ENCODE measurements around the gene IMMP2L.
A peak's percentile ranks its signal among the peaks of the same experiment; 100 is the strongest.

IMMP2L gene

DNA sequence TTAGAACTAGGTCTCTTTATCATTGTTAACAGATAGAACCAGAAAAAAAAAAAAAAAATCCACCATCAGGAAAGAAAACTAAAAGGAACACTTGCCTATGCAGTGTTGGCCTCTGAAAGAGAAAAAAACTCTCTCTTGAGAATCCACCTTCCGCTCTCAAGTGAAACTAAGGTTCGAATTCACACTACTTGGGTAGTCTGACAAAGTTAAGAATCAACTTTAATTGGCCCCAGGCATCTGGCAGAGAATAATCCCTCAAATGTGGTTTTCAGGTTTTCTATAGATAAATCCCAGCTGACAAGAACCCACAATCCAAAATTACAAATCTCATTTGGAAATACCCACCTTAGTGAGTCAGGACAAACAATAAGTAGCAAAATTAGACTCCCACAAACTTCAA is 671.1 kb downstream of the IMMP2L start:
- DNase-seq, result no peak

DNA sequence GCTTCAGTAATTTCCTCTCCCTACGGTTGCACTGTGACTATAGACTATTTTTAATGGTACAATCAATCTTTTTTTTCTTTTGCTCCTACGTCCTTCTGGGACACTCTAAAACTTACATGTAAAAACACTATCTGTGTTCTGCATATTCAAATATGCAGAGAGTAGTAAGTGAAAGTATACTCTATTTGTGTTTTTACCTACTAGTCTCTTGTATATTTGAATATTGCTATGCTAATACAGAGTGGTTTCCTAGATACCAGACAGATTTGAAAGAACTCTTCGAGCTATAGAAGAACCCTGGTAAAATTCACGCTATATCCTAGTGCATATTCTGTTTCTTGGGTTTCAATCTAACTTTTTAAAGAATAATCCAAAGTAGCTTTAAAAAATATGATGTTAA is 672.2 kb downstream of the IMMP2L start:
- DNase-seq, result no peak

DNA sequence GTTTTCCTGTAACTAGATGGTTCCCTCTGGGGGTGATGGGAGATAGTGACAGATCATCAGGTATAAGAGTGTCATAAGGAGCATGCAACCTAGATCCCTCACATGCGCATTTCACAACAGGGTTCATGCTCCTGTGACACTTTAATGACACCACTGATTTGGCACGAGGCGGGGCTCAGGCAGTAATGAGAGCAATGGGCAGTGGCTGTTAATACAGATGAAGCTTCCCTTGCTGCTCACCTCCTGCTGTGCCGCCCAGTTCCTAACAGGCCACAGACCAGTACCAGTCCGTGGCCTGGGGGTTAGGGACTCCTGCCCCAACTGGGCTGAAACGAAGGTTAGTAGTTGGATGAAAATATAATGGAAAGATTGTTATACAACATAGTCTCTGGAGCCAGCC is 673.0 kb downstream of the IMMP2L start:
- DNase-seq, result no peak

DNA sequence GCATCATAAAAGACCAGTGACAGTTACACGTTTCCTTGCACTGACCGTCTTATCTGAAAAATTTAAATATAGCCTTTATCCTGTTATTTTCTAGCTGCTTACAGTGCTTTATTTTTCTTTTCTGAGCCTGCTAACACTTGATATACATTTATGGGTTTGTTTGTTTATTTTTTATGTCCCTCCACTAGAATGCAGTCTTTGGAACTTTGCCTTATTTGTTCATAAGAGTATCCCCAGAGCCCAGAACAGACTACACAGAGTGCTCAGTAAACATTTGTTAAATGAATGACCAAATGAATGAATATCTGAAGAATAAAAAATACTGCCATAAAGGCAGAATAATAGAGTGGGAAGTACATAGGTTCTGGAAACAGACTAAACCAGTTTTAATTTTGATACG is 673.7 kb downstream of the IMMP2L start:
- no peak for DNase-seq

DNA sequence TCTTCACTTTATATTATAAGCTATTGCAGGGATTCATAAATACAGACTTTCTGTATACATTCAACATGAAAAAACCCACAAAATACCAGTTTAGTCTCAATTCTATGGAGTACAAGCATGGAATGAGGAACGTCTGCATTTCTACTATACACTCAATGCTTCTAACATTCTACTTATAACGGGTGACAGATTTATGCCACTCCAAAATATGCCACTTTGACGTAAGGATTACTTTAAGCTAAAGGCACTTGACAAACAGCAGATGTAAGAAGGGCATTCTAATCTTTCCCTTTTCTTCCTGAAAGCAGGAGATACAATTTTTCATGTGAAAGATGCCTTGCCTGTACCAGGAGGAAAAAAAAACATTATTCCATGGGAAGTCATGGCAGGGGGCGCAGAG is 676.8 kb downstream of the IMMP2L start:
- no peak for DNase-seq

DNA sequence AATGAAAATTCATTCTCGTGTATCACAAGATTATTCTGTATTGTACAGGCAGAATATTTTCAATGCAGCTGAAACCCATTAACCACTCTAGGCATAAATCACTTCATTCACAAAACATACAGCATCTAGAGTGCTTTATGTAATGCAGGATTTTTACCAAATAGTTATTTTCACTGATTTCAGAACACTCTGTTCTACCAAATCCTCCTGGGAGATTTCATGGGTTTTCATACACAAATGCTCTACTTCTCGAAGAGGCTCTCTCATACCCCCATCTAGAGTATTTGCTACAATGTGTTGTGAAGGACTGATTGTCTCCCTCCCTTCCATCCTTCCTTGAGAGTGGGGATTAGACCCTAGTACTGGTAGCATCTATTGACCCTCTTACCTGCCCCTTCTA is 680.6 kb downstream of the IMMP2L start:
- no peak for DNase-seq

DNA sequence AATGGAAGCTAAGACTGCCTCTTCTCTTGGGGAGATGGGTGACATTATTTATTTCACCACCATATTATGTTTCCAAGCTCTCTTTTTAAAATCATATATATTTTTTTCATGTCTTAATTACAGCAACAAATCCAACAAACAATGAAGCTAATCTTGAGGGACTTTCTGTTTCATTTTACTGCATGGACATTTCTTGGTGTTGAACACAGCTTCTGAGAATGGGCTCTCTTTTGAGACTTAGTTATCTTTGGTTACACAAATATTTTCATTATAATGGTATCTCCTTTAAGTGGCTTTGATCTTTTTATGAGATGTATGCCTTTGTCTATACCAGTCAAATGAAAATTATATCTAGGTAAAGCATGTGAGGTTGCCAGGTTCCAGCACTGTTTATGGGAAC is 681.3 kb downstream of the IMMP2L start:
- no peak for DNase-seq

DNA sequence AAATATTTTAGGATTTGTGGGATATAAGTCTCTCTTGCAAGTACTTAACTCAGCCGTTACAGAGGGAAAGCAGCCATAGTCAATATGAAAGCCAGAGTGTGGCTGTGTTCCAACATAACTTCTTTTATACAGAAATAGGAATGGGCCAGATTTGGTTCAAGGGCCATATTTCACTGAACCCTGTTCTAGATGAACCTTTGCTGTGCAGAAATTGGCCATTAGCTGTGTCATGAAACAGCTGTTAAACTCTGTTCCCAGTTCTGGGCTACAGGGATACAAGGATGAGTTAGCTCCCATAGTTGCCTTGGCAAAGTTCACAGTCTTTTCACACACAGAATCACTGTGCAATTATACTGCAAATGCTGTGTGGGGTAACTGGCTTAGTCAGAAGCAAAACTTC is 685.3 kb downstream of the IMMP2L start:
- DNase-seq, result no peak

DNA sequence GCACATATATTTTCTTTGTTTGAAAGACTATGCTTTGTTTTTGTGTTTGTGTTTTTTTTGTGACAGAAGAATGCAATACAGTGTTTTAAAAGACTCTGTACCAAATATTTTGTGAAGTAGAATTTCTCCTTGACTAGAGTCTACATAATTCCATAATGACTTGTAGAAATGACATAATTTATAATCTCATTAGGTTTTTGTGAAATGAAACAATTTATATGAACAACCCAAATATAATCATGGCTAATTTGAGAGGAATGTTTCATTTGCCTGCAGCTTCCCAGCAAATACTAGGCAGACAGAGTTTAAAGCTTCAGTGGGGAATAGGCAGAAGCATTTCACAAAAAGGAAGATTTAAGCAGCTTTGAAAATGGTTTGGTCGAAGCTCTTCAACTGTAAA is 686.9 kb downstream of the IMMP2L start:
- no peak for DNase-seq

DNA sequence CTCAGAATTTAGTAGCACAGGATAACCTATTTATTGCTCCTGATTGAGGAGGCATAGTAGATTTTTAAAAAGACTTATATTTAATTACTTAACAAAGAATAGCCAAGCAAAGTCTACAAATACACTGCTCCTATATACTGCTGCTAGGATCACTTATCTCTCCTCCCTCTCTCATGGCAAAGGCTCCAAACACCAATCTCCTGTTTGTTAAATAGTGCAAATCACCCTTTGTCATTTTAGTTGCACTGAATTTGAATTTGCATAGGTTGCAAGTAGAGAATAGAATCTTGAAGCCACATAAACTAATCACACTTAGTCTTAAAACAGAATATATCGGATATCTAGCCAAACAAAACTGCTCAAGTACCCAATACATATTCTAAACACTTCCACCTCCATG is 690.4 kb downstream of the IMMP2L start:
- DNase-seq, result no peak

DNA sequence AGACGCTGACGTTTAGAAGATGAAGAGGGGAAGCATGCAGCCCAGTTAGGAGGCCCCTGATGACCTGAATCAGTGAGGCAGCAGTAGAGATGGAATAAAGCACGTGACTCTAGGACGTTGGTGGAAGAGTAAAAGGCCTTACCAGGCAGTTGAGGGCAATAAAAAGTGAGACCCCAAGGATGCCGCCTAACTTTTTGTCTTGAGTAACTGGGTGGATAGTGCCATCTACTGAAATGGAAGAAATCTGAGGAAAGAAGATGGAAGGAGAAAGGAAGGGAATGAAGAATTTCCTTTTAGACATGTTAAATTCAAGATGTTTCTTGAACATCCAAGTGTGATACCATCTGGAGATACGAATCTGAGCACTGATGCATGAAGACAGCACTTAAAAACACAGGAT is 691.4 kb downstream of the IMMP2L start:
- DNase-seq, result no peak

DNA sequence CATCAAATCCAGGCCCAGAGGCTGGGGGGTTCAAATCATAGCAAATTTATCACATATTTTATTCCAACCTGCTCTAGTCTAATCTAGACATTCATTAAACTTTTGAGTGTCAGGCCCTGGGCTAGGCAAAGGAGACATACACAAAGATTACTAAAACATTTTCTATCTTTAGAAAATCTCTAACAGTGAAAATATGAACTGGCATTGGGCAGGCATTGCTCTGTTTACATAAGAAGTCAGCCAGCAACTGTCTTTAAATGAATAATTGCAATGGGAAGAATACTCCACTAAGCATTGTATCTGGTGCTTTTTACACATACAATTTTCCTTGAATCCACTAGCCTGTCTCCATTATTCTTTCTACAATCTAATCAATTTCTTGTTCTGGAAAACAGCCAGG is 693.8 kb downstream of the IMMP2L start:
- DNase-seq, result no peak

DNA sequence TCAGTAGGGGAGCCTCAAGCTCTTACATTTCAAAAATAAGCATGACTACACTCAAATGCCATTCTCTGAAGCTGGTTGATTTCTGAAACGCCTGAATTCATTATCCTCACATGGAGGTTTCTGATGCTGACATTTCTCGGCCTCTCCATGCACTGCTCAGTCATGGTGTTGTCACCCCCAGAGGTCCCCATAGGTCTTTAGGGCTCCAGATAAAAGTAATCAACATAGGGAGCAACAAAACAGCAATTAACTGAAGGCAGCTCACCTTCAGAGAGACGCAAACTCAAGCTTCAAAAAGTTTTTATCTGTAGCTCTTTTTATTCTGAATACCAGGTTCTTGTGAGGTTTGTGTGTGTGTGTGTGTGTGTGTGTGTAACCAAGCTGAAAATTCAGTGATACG is 694.5 kb downstream of the IMMP2L start:
- DNase-seq, result peak in 2 of 6 experiments; percentile 3 to 34

DNA sequence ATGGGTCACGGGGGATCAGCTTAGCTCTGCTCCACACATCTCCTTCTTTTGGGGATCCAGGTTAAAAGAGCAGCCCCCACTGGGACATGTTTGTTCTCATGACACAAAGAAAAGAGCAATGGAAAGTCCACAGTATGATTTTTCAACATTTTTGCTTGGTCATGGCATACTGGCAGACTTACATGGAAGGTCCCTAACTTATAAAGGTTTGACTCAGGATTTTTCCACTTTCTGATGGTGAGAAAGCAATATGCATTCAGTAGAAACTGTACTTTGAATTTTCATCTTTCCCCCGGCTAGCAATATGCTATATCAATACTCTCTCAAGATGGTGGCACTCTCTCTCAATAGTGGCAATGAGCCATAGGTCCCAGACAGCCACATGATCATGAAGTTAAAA is 699.0 kb downstream of the IMMP2L start:
- no peak for DNase-seq

DNA sequence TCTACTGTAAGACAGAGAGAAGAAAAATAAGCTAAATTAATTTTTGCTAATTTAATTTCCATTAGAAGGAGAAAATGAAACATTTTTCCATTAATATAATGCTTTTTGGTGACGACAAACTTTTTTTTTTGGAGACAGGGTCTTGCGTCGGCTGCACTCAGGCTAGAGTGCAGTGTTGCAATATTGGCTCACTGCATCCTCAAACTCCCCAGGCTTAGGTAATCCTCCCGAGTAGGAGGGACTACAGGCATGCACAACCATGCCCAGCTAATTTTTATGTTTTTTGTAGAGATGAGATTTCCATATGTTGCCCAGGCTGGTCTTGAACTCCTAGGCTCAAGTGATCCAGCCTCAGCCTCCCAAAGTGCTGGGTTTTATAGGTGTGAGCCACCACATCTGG is 701.1 kb downstream of the IMMP2L start:
- no peak for DNase-seq

DNA sequence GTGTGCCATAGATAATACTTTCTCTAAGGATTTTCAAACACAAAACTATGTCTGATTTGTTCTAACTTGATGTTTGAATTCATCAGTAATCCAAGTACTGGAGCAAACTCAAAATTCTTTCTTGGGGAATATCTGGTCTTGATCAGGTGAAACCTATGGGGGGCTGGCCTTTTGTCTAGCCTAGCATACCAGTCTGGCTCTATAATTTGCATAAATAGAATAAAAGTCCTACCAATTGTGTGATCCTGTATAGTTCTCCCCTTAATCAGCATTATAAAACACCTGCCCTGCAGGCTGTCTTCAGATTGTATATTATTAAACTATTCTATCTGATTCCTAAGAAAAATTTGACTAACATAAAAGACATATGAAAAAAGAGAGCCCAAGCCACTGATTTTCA is 705.2 kb downstream of the IMMP2L start:
- no peak for DNase-seq

DNA sequence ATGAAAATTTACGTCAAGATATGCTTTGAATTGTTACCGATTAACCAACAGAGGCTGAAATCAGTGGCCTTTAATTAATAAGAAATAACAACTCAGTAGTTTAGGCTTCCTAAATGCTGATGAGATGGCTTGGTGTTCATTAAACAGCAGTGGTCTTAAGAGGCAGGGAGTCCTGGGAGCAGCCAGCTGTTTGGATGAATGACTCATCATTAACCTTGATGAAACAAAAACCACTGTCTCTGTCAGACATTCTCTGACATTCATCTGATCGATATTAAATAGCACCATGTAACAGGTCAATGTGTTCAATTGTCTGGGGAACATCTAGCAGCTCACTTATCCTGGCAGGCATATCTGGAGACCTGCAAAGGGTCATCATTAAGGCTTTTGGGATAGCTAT is 705.6 kb downstream of the IMMP2L start:
- DNase-seq, result no peak

DNA sequence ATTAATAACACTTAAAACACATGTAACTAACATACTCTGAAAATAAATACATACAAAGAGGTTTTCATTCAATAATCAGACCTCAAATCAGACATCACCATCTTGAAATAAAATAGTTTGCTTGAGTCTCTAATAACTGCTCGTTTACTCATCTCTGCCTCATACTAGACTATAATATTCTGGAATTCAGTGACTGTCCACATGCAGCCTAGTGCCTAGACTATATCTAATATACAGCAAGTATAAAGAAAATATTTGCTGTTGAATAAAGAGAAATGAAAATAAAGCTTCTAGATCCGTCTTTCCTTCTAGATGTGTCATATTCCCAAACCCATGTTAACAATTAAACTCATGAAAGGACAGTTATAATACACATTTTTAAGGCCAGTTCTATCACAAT is 707.6 kb downstream of the IMMP2L start:
- DNase-seq, result no peak

DNA sequence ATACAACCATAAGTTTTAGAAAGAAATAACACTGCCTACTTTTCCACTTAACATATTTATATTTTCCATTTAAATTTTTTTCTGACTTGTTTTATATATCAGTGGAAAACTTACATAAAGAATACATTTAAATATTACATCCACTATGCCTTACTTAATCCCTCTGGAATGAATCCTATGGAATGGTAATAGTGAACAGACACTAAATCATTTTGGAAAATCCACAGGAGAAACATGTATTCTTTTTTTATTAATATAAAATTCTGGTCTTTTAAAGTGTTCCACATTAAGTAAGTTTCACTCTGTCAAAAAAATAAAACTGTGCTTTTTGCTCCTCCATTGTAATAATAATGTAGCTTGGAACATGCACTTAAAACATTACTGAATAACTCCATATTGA is 708.1 kb downstream of the IMMP2L start:
- no peak for DNase-seq

DNA sequence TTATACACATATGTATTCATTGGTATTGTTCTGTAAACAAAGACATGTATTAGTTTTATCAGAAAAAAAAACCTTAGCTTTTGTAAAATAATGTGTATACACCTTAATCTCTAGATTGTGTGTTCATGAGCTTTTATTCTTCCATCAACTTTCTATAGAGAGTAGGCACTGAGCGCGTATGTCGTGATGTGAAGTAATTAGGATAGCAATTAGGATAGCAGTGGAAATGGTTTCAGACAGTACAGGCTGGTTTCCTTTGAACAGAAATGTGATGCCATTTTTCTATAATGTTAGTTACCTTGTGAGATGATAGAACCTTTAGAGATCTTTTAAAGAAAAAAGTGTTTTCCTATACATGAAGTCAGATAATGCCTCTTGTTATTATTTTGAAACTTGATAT is 709.0 kb downstream of the IMMP2L start:
- no peak for DNase-seq

DNA sequence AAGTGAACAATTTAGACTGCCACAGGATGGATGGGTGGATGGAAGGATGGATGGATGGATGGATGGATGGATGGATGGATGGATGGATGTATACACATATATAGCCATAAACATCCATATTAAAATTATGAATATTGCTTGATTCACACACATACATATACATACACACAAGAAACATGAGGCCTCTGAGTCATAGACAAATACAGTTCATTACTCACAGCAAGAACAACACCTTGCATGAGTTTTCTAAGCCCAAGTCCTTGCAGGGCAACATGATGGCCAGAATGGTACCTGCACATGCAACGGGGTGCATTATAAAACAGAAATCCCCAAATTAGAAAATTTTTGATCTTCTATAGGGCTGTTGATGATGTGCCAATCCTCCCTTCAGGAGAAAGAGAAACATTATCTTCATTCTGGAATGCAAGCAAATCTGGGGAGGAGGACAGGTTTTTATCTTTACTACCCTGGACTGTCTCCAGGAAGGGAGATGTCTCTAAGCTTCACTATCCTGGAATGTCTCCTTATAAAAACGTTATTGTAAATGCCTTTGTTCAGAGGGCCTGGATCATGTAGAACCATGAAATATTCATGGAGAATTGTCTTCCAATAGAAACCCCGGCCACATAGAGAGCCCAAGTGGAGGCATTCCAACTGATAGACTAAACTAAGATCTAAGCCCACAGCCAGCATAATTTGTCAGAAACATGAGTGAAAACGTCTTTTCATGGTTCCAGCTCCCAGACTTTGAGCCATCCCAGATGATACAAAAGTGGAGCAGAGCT is 709.9 kb downstream of the IMMP2L start:
- DNase-seq, result no peak

DNA sequence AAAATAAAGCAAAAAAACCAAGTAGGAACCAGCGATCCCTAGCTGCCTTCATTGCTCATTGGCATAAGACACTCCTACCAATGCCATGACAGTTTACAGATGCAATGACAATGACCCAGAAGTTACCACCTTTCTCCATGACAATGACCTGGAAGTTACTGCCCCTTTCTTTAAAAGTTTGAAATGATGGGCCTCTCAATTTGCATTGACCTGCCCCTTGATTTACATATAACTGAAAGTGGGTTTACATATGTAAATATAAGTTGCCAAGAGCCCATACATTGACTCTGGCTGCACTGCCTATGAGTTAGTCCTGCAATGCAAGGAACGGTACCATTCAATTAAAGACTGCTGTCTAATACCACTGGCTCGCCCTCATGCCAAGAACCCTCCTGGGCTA is 712.1 kb downstream of the IMMP2L start:
- no peak for DNase-seq

DNA sequence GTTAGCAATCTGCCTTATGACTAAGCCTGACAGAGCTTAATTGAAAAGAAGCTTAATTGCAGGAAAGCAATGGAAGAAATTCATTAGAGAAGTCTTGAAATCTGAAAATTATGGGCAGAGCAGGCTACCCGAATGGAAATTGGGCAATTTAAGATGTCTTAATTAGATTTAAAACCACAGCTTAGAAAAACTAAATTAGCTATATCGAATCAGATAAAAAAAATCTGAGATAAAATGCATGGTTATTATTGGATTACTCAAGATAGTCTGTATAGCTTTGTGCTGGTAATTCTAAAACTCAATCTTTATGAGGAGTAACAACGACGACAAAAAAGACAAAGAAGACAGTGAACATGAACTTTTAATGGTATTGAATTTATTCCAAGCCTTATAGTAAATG is 719.5 kb downstream of the IMMP2L start:
- DNase-seq, result no peak

DNA sequence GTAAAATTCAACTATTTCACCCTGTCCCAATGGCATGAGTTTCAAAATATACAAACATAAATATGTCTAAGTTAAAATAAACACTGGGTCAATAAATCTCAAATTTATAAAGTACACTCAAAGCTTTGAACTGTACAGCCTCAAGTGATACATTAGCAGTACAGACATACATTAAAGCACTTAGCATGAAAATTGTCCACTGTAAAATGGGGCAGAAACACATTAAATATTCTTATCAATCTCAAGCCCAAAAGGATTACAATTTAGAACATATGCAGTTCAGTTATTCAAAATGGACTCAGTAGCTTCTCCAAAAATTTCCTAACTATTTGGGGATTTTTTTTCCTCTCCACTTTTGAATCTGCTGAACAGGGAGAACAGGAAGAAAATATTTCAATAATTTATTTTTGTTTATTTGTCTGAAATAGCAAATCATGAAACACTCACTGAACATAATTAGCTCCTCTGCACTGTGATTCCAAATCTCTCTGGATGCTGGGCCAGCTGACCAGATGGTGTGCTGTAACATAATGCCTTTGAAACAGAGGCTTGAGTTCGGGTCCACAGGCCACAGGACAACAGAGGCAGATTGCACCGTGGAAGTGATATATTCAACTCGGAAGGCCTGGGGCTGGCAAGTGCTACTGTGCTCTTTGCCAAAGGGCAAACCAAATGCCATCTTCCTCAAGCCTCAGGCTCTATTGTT is 720.3 kb downstream of the IMMP2L start:
- no peak for DNase-seq

DNA sequence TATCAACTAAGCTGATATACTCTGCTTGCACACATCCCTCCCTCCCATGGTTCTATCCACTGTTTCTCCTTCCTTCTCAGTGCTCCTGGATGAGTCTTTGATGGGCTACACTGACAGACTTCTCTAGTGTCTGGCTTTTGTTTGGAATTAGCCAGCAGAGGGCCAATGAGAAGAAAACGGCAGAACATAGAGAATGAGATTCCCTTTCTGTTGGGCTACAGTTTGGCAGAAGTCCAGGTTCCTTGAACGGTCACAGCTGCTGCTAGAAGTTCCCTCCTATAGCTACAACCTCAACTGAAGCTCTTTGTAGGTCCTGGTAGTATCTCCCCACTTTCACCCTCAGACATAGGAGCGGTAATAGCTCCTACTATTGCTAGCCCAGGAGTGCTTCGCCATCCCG is 722.4 kb downstream of the IMMP2L start:
- no peak for DNase-seq

Measured in stimulated activated naive CD4-positive, alpha-beta T cell (primary cell).